HepG2 (cell line): ENCODE results near the gene SEC61B. TPM values are rescaled to one million over a fixed set of nuclear protein-coding genes. Genes with fewer than 3 reads are reported as not detected.

Experiments
- ATM ChIP-seq: fragments of 450-650 bp; IDR thresholded peaks from 2 replicates; pipeline ENCODE4 v1.7.1; 2017; ENCODE audit warnings: mild to moderate bottlenecking, borderline replicate concordance
- CREB1 ChIP-seq, 2 experiments: fragments of 450-650 bp in 1 of 2; IDR thresholded peaks; 2 replicates each; pipeline ENCODE4 v1.6.1; 2016 to 2017; ENCODE audit warnings: control low read depth in 1 of 2, mild to moderate bottlenecking in 1 of 2, missing compliant biosample characterization in 1 of 2, missing genetic modification characterization in 1 of 2
- EHMT2 ChIP-seq: fragments of 200-600 bp; sonication (generic); IDR thresholded peaks from 2 replicates; pipeline ENCODE4 v1.7.0; 2017; ENCODE audit warnings: antibody characterized with exemption, low read depth, low read length, borderline replicate concordance
- GATA4 ChIP-seq: sonication (generic); IDR thresholded peaks from 2 replicates; pipeline ENCODE4 v1.6.1; 2016; ENCODE audit warnings: antibody characterized with exemption, low read depth, borderline replicate concordance
- NCOA2 ChIP-seq: sonication (generic); formaldehyde crosslinking; IDR thresholded peaks from 2 replicates; pipeline ENCODE4 v1.8.0; 2022; ENCODE audit warnings: inconsistent platforms
- PHF8 ChIP-seq: sonication (generic); formaldehyde crosslinking; IDR thresholded peaks from 2 replicates; pipeline ENCODE4 v1.5.0; 2020; ENCODE audit warnings: missing genetic modification reagents
- RARA ChIP-seq: IDR thresholded peaks from 2 replicates; pipeline ENCODE4 v1.6.1; 2016; ENCODE audit warnings: missing genetic modification reagents, missing compliant biosample characterization
- RFXANK ChIP-seq: IDR thresholded peaks from 2 replicates; pipeline ENCODE4 v1.6.1; 2016
- SMC3 ChIP-seq: IDR thresholded peaks from 2 replicates; pipeline ENCODE4 v1.6.1; 2011; ENCODE audit warnings: low read length, improper control_type of control experiment
- SUZ12 ChIP-seq: fragments of 150-350 bp; IDR thresholded peaks from 2 replicates; pipeline ENCODE4 v1.6.1; 2014; ENCODE audit warnings: low read depth, low read length
- TBP ChIP-seq: sonication (generic); formaldehyde crosslinking; IDR thresholded peaks from 2 replicates; pipeline ENCODE4 v1.5.0; 2020; ENCODE audit warnings: missing genetic modification reagents
- ZBTB20 ChIP-seq: sonication (generic); formaldehyde crosslinking; IDR thresholded peaks from 2 replicates; pipeline ENCODE4 v1.8.1; 2023; ENCODE audit warnings: missing genetic modification reagents, low read depth, mild to moderate bottlenecking, borderline replicate concordance
- ZFP36L2 ChIP-seq: sonication (generic); formaldehyde crosslinking; IDR thresholded peaks from 2 replicates; pipeline ENCODE4 v1.4.0; 2020; ENCODE audit warnings: missing genetic modification reagents
- ZKSCAN5 ChIP-seq: sonication (generic); formaldehyde crosslinking; IDR thresholded peaks from 2 replicates; pipeline ENCODE4 v1.5.1; 2020; ENCODE audit warnings: mild to moderate bottlenecking, missing genetic modification reagents
- ZNF143 ChIP-seq: sonication (generic); formaldehyde crosslinking; IDR thresholded peaks from 2 replicates; pipeline ENCODE4 v1.4.0; 2020; ENCODE audit warnings: missing genetic modification reagents
- ZNF160 ChIP-seq: sonication (generic); formaldehyde crosslinking; IDR thresholded peaks from 2 replicates; pipeline ENCODE4 v1.8.0; 2022; ENCODE audit warnings: mild to moderate bottlenecking, inconsistent platforms, missing genetic modification reagents
- ZNF292 ChIP-seq: sonication (generic); formaldehyde crosslinking; IDR thresholded peaks from 2 replicates; pipeline ENCODE4 v1.8.1; 2022; ENCODE audit warnings: mild to moderate bottlenecking, low read depth, missing genetic modification reagents, borderline replicate concordance
- ZNF660 ChIP-seq: sonication (generic); formaldehyde crosslinking; IDR thresholded peaks from 2 replicates; pipeline ENCODE4 v1.5.1; 2020; ENCODE audit warnings: mild to moderate bottlenecking, low read depth, missing genetic modification reagents, borderline replicate concordance
- ZNF724P ChIP-seq: sonication (generic); formaldehyde crosslinking; IDR thresholded peaks from 2 replicates; pipeline ENCODE4 v1.8.0; 2022; ENCODE audit warnings: missing genetic modification reagents, borderline replicate concordance
- polyA plus RNA-seq, 8 experiments: library from polyadenylated mRNA; depleted of rRNA in 3 of 8; stranded (reverse) in 7 of 8; unstranded in 1 of 8; fragments of >200 nt; fragmentation: Illumina TruSeq in 4 of 8; extraction: Trizol in 4 of 8; gene quantifications; 2 replicates each; pipeline versions ENCODE4 v1.2.1 to v1.2.3, GENCODE V29; 2011 to 2016; ENCODE audit warnings: low read depth in 4 of 8, missing spikeins in 1 of 8, mixed read lengths in 1 of 8; ENCODE audit not compliant: insufficient read depth in 1 of 8
- total RNA-seq, 5 experiments: library from RNA; depleted of rRNA; stranded (reverse); fragments of >200 nt; fragmentation: Illumina TruSeq; extraction: Trizol; gene quantifications; 2 replicates each; pipeline ENCODE4 v1.2.3, GENCODE V29; 2016; ENCODE audit warnings: low read depth in 1 of 5
- TF ChIP-seq, protein P1 (sequence below): sonication (generic); formaldehyde crosslinking; IDR thresholded peaks from 2 replicates; pipeline ENCODE4 v1.8.0; 2022; ENCODE audit warnings: missing genetic modification reagents, low read depth, mild to moderate bottlenecking, borderline replicate concordance
- TF ChIP-seq, protein P2 (sequence below): sonication (generic); formaldehyde crosslinking; IDR thresholded peaks from 2 replicates; pipeline ENCODE4 v1.5.1; 2020; ENCODE audit warnings: mild to moderate bottlenecking, missing genetic modification reagents, borderline replicate concordance
- TF ChIP-seq, protein P3 (sequence below): sonication (generic); formaldehyde crosslinking; IDR thresholded peaks from 2 replicates; pipeline ENCODE4 v1.4.0; 2020; ENCODE audit warnings: missing genetic modification reagents, low read depth, mild to moderate bottlenecking, borderline replicate concordance
- TF ChIP-seq, protein P4 (sequence below): sonication (generic); formaldehyde crosslinking; IDR thresholded peaks from 2 replicates; pipeline ENCODE4 v1.4.0; 2020; ENCODE audit warnings: missing genetic modification reagents
- TF ChIP-seq, protein P5 (sequence below): sonication (generic); formaldehyde crosslinking; IDR thresholded peaks from 2 replicates; pipeline ENCODE4 v1.4.0; 2020; ENCODE audit warnings: mild to moderate bottlenecking, missing genetic modification reagents
- TF ChIP-seq, protein P6 (sequence below): sonication (generic); formaldehyde crosslinking; IDR thresholded peaks from 2 replicates; pipeline ENCODE4 v1.8.1; 2023; ENCODE audit warnings: missing genetic modification reagents, inconsistent platforms, borderline replicate concordance

The SEC61B gene
- total and polyA plus RNA-seq, 2 of the 13 experiments (the other 11 are each of a cell fraction or from before 2014, with no cell fraction given): 191 to 368 TPM

DNA sequence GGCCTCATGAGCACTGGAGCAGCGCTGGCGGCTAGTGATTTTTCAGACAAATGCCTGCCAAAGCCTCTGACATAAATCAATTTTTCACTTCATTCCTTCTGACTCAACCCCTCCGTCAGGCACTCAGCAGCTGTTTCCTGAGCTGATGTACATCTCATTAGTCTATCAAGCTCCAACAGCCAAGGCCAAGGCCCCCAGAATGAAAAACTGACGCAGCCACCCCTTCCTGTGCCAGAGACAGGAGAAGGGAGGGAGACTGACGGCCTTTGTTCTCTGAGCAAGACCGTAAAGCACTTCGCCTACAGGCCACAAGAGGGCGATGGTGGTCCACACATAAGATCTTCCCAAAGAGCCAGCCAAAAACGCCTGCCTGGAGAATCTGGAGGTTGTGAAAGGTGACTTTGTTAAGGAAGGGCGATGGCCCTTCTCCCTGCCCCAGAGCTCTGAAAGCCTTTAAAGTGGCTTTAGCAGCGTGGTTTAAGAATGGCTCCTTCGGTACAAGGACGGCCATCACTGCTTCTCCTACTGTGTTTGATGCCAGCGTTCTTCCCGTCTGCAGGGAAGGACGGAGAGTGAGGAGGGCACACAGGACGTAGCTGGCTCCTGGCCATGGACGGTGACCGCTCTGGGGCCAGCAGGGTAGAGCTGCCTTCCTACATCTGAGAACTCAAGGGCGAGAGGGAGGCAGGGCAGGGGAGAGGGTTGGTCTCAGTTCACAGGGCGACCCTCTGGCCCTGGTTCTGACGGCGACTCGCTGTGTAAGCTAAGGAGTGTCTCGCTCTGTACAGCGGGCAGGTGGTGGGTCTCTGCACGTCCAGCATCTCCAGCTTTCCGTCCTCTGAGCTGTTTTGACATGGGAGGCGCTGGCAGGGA, 37.4 kb upstream of the SEC61B start (continued):
- TF ChIP-seq, protein P1, sequence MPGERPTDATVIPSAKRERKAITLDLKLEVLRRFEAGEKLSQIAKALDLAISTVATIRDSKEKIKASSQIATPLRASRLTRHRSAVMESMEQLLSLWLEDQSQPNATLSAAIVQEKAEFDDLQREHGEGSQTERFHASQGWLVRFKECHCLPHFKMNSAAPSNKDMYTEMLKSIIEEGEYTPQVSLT (CRISPR knock-in tag): no peak
- TF ChIP-seq ZFP36L2 (CRISPR knock-in tag): no peak
- TF ChIP-seq ZBTB20: no peak
- 0 out of 2 replicates have a peak, but pooled peaks have one; percentile 19 for TF ChIP-seq PHF8 (CRISPR knock-in tag)
- no peak for TF ChIP-seq ZNF160 (CRISPR knock-in tag)
- TF ChIP-seq, protein P2, sequence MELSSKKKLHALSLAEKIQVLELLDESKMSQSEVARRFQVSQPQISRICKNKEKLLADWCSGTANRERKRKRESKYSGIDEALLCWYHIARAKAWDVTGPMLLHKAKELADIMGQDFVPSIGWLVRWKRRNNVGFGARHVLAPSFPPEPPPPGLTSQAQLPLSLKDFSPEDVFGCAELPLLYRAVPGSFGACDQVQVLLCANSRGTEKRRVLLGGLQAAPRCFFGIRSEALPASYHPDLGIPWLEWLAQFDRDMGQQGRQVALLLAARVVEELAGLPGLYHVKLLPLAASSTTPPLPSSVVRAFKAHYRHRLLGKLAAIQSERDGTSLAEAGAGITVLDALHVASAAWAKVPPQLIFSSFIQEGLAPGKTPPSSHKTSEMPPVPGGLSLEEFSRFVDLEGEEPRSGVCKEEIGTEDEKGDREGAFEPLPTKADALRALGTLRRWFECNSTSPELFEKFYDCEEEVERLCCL (CRISPR knock-in tag): no peak
- TF ChIP-seq CREB1 (IDR thresholded peaks at IDR 0.05): no peak
- no peak for TF ChIP-seq CREB1 (CRISPR knock-in tag; IDR thresholded peaks at IDR 0.05)
- peak; percentile 89 for TF ChIP-seq SMC3
- TF ChIP-seq ZNF660 (CRISPR knock-in tag): no peak
- no peak for TF ChIP-seq NCOA2 (CRISPR knock-in tag)
- TF ChIP-seq ZNF143 (CRISPR knock-in tag): no peak
- no peak for TF ChIP-seq GATA4
- TF ChIP-seq ATM: no peak
- no peak for TF ChIP-seq EHMT2
- TF ChIP-seq, protein P3, sequence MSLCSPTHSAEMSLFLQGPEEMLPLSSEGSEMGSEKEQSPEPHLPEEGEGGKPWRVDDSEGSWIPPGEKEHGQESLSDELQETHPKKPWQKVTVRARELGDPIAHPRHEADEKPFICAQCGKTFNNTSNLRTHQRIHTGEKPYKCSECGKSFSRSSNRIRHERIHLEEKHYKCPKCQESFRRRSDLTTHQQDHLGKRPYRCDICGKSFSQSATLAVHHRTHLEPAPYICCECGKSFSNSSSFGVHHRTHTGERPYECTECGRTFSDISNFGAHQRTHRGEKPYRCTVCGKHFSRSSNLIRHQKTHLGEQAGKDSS: 0 out of 2 replicates have a peak, but pooled peaks have one; percentile 31
- 0 out of 2 replicates have a peak, but pooled peaks have one; percentile 42 for TF ChIP-seq ZNF724P (CRISPR knock-in tag)
- TF ChIP-seq, protein P4, sequence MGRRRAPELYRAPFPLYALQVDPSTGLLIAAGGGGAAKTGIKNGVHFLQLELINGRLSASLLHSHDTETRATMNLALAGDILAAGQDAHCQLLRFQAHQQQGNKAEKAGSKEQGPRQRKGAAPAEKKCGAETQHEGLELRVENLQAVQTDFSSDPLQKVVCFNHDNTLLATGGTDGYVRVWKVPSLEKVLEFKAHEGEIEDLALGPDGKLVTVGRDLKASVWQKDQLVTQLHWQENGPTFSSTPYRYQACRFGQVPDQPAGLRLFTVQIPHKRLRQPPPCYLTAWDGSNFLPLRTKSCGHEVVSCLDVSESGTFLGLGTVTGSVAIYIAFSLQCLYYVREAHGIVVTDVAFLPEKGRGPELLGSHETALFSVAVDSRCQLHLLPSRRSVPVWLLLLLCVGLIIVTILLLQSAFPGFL: no peak
- TF ChIP-seq, protein P5, sequence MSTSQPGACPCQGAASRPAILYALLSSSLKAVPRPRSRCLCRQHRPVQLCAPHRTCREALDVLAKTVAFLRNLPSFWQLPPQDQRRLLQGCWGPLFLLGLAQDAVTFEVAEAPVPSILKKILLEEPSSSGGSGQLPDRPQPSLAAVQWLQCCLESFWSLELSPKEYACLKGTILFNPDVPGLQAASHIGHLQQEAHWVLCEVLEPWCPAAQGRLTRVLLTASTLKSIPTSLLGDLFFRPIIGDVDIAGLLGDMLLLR (CRISPR knock-in tag): no peak
- TF ChIP-seq SUZ12: no peak
- TF ChIP-seq, protein P6, sequence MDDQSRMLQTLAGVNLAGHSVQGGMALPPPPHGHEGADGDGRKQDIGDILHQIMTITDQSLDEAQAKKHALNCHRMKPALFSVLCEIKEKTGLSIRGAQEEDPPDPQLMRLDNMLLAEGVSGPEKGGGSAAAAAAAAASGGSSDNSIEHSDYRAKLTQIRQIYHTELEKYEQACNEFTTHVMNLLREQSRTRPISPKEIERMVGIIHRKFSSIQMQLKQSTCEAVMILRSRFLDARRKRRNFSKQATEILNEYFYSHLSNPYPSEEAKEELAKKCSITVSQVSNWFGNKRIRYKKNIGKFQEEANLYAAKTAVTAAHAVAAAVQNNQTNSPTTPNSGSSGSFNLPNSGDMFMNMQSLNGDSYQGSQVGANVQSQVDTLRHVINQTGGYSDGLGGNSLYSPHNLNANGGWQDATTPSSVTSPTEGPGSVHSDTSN: no peak
- no peak for TF ChIP-seq RFXANK (CRISPR knock-in tag)
- no peak for TF ChIP-seq TBP (CRISPR knock-in tag)
- peak; percentile 29; the same call in 1 of the 2 replicates for TF ChIP-seq ZNF292 (CRISPR knock-in tag)
- no peak for TF ChIP-seq RARA (CRISPR knock-in tag)
- TF ChIP-seq ZKSCAN5 (CRISPR knock-in tag): no peak
